KMS-11 (cell line): ENCODE measurements around the gene TBL1X.
"Not testable (repeated sequence)": the region's sequence is repeated elsewhere in the genome, so short reads cannot be mapped to it uniquely, and the experiment has no call there.

ENCODE experiments used
- H2AFZ ChIP-seq: fragments of 200-600 bp; sonication (generic); 2 replicates; pipeline ENCODE4 v1.6.1; 2016; ENCODE audit warnings: antibody characterized with exemption, mixed run types, low read depth
- H3K27ac ChIP-seq: fragments of 200-600 bp; sonication (generic); 2 replicates; pipeline ENCODE4 v1.6.1; 2016; ENCODE audit warnings: mild to moderate bottlenecking, mixed run types
- H3K27me3 ChIP-seq: fragments of 200-600 bp; sonication (generic); 2 replicates; pipeline ENCODE4 v1.6.1; 2017; ENCODE audit warnings: mild to moderate bottlenecking, low read depth, mixed run types, moderate library complexity; ENCODE audit not compliant: insufficient read depth
- H3K36me3 ChIP-seq: fragments of 200-600 bp; sonication (generic); 2 replicates; pipeline ENCODE4 v1.6.1; 2017; ENCODE audit warnings: mild to moderate bottlenecking, mixed run types; ENCODE audit not compliant: insufficient read depth
- H3K4me1 ChIP-seq: fragments of 200-600 bp; sonication (generic); 2 replicates; pipeline ENCODE4 v1.6.1; 2016; ENCODE audit warnings: mild to moderate bottlenecking, low read depth, mixed run types; ENCODE audit not compliant: poor library complexity, severe bottlenecking
- H3K4me2 ChIP-seq: fragments of 200-600 bp; sonication (generic); 2 replicates; pipeline ENCODE4 v1.7.0; 2016; ENCODE audit warnings: mild to moderate bottlenecking, mixed run types
- H3K4me3 ChIP-seq: fragments of 200-600 bp; sonication (generic); IDR thresholded peaks from 2 replicates; pipeline ENCODE4 v1.6.1; 2017; ENCODE audit warnings: low read depth, low read length, mixed read lengths; ENCODE audit not compliant: insufficient read depth
- H3K79me2 ChIP-seq: fragments of 200-600 bp; sonication (generic); 2 replicates; pipeline ENCODE4 v1.6.1; 2016; ENCODE audit warnings: low read depth, mixed run types; ENCODE audit not compliant: insufficient read depth
- H3K9ac ChIP-seq: fragments of 200-600 bp; sonication (generic); 2 replicates; pipeline ENCODE4 v1.6.1; 2016; ENCODE audit warnings: mild to moderate bottlenecking, mixed run types
- H4K20me1 ChIP-seq: fragments of 200-600 bp; sonication (generic); 2 replicates; pipeline ENCODE4 v1.6.1; 2016; ENCODE audit warnings: mild to moderate bottlenecking, mixed run types; ENCODE audit not compliant: insufficient read depth
- TF ChIP-seq, protein P1 (sequence below): fragments of 200-600 bp; sonication (generic); conservative IDR thresholded peaks from 2 replicates; pipeline ENCODE4 v1.6.1; 2017; ENCODE audit warnings: low read depth, mild to moderate bottlenecking, antibody characterized with exemption, low read length, moderate library complexity, mixed read lengths

TBL1X gene

DNA sequence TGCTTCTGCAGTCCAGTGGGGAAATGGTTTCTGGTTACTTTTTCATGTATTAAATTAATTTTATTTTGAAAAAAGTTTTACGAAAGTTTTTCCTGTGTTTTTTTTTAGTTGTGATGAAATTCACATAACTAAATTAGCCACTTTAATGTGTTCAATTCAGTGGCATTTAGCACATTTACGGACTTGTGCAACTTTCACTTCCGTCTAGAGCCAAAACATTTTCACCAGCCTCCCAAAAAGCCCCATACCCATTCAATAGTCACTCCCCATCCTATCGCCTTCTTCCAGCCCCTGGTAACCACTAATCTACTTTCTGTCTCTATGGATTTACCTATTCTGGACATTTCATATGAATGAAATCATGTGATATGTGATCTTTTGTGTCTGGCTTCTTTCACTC, 22.8 kb upstream of the TBL1X start:
- H3K4me2 ChIP-seq: no peak overlapping the region
- peaks cover 2% of the 10 kb centered on the region for H3K4me1 ChIP-seq
- H3K4me3 ChIP-seq: no peak overlapping the region
- no peaks in the 10 kb centered on the region for H3K79me2 ChIP-seq
- no peak overlapping the region for H3K27ac ChIP-seq
- no peak overlapping the region for H2AFZ ChIP-seq
- H4K20me1 ChIP-seq: no peaks in the 10 kb centered on the region
- no peak overlapping the region for H3K9ac ChIP-seq
- no peaks in the 10 kb centered on the region for H3K27me3 ChIP-seq
- H3K36me3 ChIP-seq: no peaks in the 10 kb centered on the region
- TF ChIP-seq, protein P1, sequence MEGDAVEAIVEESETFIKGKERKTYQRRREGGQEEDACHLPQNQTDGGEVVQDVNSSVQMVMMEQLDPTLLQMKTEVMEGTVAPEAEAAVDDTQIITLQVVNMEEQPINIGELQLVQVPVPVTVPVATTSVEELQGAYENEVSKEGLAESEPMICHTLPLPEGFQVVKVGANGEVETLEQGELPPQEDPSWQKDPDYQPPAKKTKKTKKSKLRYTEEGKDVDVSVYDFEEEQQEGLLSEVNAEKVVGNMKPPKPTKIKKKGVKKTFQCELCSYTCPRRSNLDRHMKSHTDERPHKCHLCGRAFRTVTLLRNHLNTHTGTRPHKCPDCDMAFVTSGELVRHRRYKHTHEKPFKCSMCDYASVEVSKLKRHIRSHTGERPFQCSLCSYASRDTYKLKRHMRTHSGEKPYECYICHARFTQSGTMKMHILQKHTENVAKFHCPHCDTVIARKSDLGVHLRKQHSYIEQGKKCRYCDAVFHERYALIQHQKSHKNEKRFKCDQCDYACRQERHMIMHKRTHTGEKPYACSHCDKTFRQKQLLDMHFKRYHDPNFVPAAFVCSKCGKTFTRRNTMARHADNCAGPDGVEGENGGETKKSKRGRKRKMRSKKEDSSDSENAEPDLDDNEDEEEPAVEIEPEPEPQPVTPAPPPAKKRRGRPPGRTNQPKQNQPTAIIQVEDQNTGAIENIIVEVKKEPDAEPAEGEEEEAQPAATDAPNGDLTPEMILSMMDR: no peak

DNA sequence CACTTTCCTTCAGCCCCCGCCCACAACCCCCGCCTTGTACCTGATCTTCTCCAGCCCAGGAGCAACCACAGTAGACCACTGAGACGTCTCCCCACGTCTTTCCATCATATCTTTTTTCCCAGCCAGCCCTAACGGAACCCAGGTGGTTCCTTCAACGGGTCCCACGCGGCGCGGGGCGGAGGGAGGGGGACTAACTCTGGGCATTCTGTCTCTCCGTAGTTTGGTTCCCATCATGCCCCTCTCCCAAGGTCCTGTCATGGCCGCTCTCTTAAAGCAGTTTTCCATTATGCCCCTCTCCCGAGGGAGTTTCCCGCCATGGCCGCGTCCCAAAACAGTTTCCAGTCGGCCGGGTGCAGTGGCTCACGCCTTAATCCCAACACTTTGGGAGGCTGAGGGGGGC, 21.5 kb upstream of the TBL1X start:
- H2AFZ ChIP-seq: no peak overlapping the region
- H3K4me1 ChIP-seq: peaks cover 2% of the 10 kb centered on the region
- no peaks in the 10 kb centered on the region for H3K79me2 ChIP-seq
- no peak overlapping the region for H3K4me3 ChIP-seq
- TF ChIP-seq, protein P1: no peak
- H3K27me3 ChIP-seq: no peaks in the 10 kb centered on the region
- no peak overlapping the region for H3K9ac ChIP-seq
- no peak overlapping the region for H3K27ac ChIP-seq
- H3K36me3 ChIP-seq: no peaks in the 10 kb centered on the region
- H4K20me1 ChIP-seq: no peaks in the 10 kb centered on the region
- H3K4me2 ChIP-seq: no peak overlapping the region

DNA sequence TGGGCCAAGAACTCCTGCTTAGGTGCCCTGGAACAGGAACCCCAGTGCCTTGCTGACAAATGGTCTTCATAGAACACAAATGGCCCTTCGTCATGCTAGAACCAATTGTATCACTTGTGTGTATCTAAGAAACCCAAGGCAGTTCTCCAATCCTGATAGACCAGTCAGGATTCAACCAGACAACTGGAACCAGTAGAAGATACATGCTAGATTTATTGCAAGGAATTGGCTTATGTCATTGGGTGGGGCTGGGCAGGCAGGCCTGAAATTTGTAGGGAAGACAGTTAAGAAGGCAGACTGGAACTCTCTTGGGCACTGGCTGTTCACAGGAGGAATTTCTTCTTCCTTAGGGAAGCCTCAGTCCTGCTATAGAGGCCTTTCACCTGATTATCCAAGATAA, 17.0 kb upstream of the TBL1X start:
- Histone ChIP-seq H3K27me3 (no peaks in the 10 kb centered on the region), H3K27ac (no peak overlapping the region), H3K9ac (no peak overlapping the region), H3K4me3 (no peak overlapping the region), H3K4me2 (no peak overlapping the region), H3K79me2 (no peaks in the 10 kb centered on the region), H4K20me1 (no peaks in the 10 kb centered on the region), H3K36me3 (no peaks in the 10 kb centered on the region), H3K4me1 (no peaks in the 10 kb centered on the region), H2AFZ (no peak overlapping the region)
- TF ChIP-seq, protein P1: no peak

DNA sequence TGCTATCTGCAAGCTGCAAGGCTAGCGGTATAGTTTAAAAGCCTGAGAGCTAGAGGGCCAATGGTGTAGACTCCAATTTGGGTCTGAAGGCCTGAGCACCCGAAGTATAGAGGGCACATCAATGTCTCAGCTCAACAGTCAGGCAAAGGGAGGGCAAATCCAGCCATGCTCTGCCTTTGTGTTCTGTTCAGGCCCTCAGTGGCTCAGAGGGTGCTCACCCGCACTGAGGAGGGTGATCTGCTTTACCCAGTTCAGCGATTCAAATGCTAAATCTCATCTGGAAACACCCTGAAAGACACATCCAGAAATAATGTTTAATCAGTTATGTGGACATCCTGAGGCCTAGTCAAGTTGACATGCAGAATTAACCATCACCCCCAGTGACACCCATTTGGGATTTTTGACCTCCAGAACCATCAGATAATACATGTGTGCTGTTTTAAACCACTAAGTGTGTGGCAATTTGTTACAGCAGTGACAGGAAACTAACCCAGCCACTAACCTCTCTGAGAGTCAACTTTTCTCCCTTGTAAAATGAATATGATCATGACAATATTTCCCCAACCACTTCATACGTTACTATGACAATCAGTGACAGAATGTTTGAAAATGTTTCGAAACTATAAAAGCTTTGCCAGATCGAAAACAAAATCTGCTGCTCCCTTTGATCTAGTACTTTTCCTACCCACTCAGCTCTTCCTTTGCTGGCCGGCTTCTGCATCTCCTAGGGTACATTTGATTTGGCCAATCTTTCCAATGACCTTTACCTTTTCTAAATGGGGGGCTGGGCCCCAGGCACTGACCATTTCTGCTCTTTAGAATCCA, 8.4 kb upstream of the TBL1X start:
- no peak overlapping the region for H3K9ac ChIP-seq

DNA sequence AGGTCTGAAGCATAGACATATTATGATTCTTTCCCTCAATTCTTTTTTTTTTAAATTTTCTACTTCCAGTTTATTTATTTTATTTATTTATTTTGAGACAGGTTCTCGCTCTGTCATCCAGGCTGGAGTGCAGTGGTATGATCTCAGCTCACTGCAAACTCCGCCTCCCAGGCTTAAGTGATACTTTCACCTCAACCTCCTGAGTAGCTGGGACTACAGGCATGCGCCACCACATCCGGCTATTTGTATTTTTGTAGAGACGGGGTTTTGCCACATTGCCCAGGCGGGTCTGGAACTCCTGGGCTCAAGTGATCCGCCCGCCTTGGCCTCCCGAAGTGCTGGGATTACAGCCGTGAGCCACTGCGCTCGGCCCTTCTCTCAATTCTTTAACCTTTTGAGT, 6.8 kb upstream of the TBL1X start:
- not testable (repeated sequence) for H2AFZ ChIP-seq, H3K4me3 ChIP-seq, H3K36me3 ChIP-seq, H3K27me3 ChIP-seq, H3K79me2 ChIP-seq, H3K4me2 ChIP-seq, H3K27ac ChIP-seq, H4K20me1 ChIP-seq, H3K9ac ChIP-seq
- peaks cover 12% of the 10 kb centered on the region for H3K4me1 ChIP-seq

More for the DNA sequence above, 8.4 kb upstream of the TBL1X start:
- H3K4me2 ChIP-seq: no peak overlapping the region
- no peaks in the 10 kb centered on the region for H4K20me1 ChIP-seq
- no peaks in the 10 kb centered on the region for H3K36me3 ChIP-seq
- H3K27ac ChIP-seq: no peak overlapping the region
- H3K4me3 ChIP-seq: no peak overlapping the region
- no peaks in the 10 kb centered on the region for H3K79me2 ChIP-seq
- no peak overlapping the region for H2AFZ ChIP-seq
- no peaks in the 10 kb centered on the region for H3K27me3 ChIP-seq
- H3K4me1 ChIP-seq: no peaks in the 10 kb centered on the region
- TF ChIP-seq, protein P1: no peak
